ENCODE results near the gene ANKRD29.
"Not testable (repeated sequence)": the region's sequence is repeated elsewhere in the genome, so short reads cannot be mapped to it uniquely, and the experiment has no call there.

The ANKRD29 gene

GRCh38 chr18:23557511-23557910 is 105.2 kb downstream of the ANKRD29 start:
- DNase-seq (ENCODE audit: low spot score) = not testable (repeated sequence)

- DNase-seq (ENCODE audit: low spot score) = no peak
Observed at GRCh38 chr18:23556145-23556780, 106.4 kb downstream of the ANKRD29 start.

- DNase-seq (ENCODE audit: low spot score) = no peak
Observed at GRCh38 chr18:23553887-23554286, 108.8 kb downstream of the ANKRD29 start.

- DNase-seq (ENCODE audit: low spot score) = no peak
Observed at GRCh38 chr18:23552505-23552904, 110.2 kb downstream of the ANKRD29 start.

GRCh38 chr18:23551978-23552377 is 110.7 kb downstream of the ANKRD29 start:
- no peak for DNase-seq (ENCODE audit: low spot score)

- DNase-seq (ENCODE audit: low spot score) = no peak
Observed at GRCh38 chr18:23550898-23551297, 111.8 kb downstream of the ANKRD29 start.
